GM12878 (cell line): ENCODE measurements around the gene LRRC7. TPM values are rescaled to one million over a fixed set of nuclear protein-coding genes. Genes with fewer than 3 reads are reported as not detected.

ENCODE experiments used
- ATAC-seq: fragments of 200-7000 bp; cut with Tn5 transposase; 3 replicates; pipeline ENCODE4 v1.9.1; 2020; ENCODE audit warnings: mild to moderate bottlenecking, moderate library complexity
- BruUV-seq: library from RNA; stranded (reverse); fragments of 400-500 nt; replicated peaks from 2 replicates; lab custom pipeline; 2021; lab: Mats Ljungman, UMichigan
- CTCF ChIA-PET: fragments of 300-600 bp; sonication (Branson Sonifier 250); formaldehyde crosslinking; extraction: SDS; loops from one replicate; lab custom pipeline; 2021; ENCODE audit warnings: inconsistent platforms; lab: Yijun Ruan, JAX
- POLR2A ChIA-PET: fragments of 350-600 bp; formaldehyde crosslinking; extraction: SDS; loops from one replicate; lab custom pipeline; 2021; ENCODE audit warnings: inconsistent platforms; lab: Charles Lee
- RAD21 ChIA-PET: fragments of 300-600 bp; sonication (Branson Sonifier 250); formaldehyde crosslinking; loops from one replicate; lab custom pipeline; 2023; ENCODE audit warnings: antibody characterized with exemption; ENCODE audit not compliant: unreplicated experiment; lab: Charles Lee
- SMC1A ChIA-PET: fragments of 300-600 bp; sonication (Branson Sonifier 250); formaldehyde crosslinking; loops from one replicate; lab custom pipeline; 2023; ENCODE audit not compliant: unreplicated experiment, uncharacterized antibody; lab: Charles Lee
- DNase-seq: peaks from one replicate; pipeline ENCODE4 v3.0.0-alpha.2; 2011; ENCODE audit warnings: low read depth, low spot score
- FAIRE-seq: peaks from 3 replicates; lab custom pipeline; 2011; peaks lifted over from hg19 to GRCh38; lab: Jason Lieb, UNC
- H2AFZ ChIP-seq: 2 replicates; pipeline ENCODE4 v1.6.0; 2011; ENCODE audit warnings: low read depth, low read length, control low read depth; ENCODE audit not compliant: control insufficient read depth
- H3K27ac ChIP-seq: 2 replicates; pipeline ENCODE4 v1.5.1; 2011; ENCODE audit warnings: control low read depth; ENCODE audit not compliant: control insufficient read depth, insufficient read depth
- H3K27me3 ChIP-seq, 2 experiments: replicated peaks in 1 of 2; 2 replicates each; pipeline versions ENCODE4 v1.6.0 to v1.6.1; 2011; ENCODE audit warnings: low read length in 1 of 2; ENCODE audit not compliant: control insufficient read depth in 2 of 2, insufficient read depth in 2 of 2
- H3K36me3 ChIP-seq, 2 experiments: 2 replicates each; pipeline ENCODE4 v1.5.1; 2011; ENCODE audit warnings: low read length in 1 of 2; ENCODE audit not compliant: control insufficient read depth in 2 of 2, insufficient read depth in 2 of 2
- H3K4me1 ChIP-seq: 2 replicates; pipeline ENCODE4 v1.6.1; 2011; ENCODE audit warnings: mild to moderate bottlenecking, low read length, moderate library complexity, mixed read lengths; ENCODE audit not compliant: control insufficient read depth, insufficient read depth
- H3K4me2 ChIP-seq: 2 replicates; pipeline ENCODE4 v1.6.0; 2011; ENCODE audit warnings: control low read depth; ENCODE audit not compliant: control insufficient read depth, insufficient read depth
- H3K4me3 ChIP-seq: fragments of 200-600 bp; sonication (generic); 2 replicates; pipeline ENCODE4 v1.5.1; 2016
- H3K79me2 ChIP-seq: 2 replicates; pipeline ENCODE4 v1.6.0; 2011; ENCODE audit warnings: low read length; ENCODE audit not compliant: control insufficient read depth, insufficient read depth
- H3K9ac ChIP-seq: 2 replicates; pipeline ENCODE4 v1.8.0; 2011; ENCODE audit warnings: low read length, control low read depth, mixed read lengths; ENCODE audit not compliant: control insufficient read depth, insufficient read depth
- H3K9me3 ChIP-seq: replicated peaks from 3 replicates; pipeline ENCODE4 v1.5.1; 2011; ENCODE audit warnings: mild to moderate bottlenecking, low read length; ENCODE audit not compliant: control insufficient read depth, insufficient read depth
- H4K20me1 ChIP-seq: 2 replicates; pipeline ENCODE4 v1.6.0; 2011; ENCODE audit not compliant: control insufficient read depth, insufficient read depth
- ASH2L ChIP-seq: fragments of 300-600, 200-600 bp; sonication (generic); IDR thresholded peaks from 2 replicates; pipeline ENCODE4 v1.6.1; 2017; ENCODE audit warnings: low read depth, mild to moderate bottlenecking, borderline replicate concordance
- E2F4 ChIP-seq: IDR thresholded peaks from 2 replicates; pipeline ENCODE4 v1.6.1; 2012; ENCODE audit warnings: low read depth, low read length, improper control_type of control experiment
- E2F8 ChIP-seq: fragments of 450-650 bp; IDR thresholded peaks from 2 replicates; pipeline ENCODE4 v1.6.1; 2018; ENCODE audit warnings: mild to moderate bottlenecking, low read depth, moderate library complexity; ENCODE audit not compliant: partially characterized antibody
- EED ChIP-seq: sonication (generic); IDR thresholded peaks from 2 replicates; pipeline ENCODE4 v1.6.1; 2016; ENCODE audit warnings: antibody characterized with exemption, low read depth
- EP300 ChIP-seq, 2 experiments: fragments of 150-350 bp in 1 of 2; IDR thresholded peaks; 2 replicates each; pipeline ENCODE4 v1.6.1; 2011 to 2012; ENCODE audit warnings: low read depth in 2 of 2, low read length in 2 of 2, borderline replicate concordance in 1 of 2, improper control_type of control experiment in 1 of 2, inconsistent platforms in 1 of 2; ENCODE audit not compliant: control insufficient read depth in 1 of 2
- JUNB ChIP-seq: IDR thresholded peaks from 2 replicates; pipeline ENCODE4 v1.6.1; 2016; ENCODE audit warnings: antibody characterized with exemption, mild to moderate bottlenecking
- LARP7 ChIP-seq: fragments of 450-650 bp; IDR thresholded peaks from 2 replicates; pipeline ENCODE4 v1.6.1; 2017; ENCODE audit warnings: mild to moderate bottlenecking
- MLLT1 ChIP-seq: fragments of 450-650 bp; IDR thresholded peaks from 2 replicates; pipeline ENCODE4 v1.6.1; 2016; ENCODE audit warnings: mild to moderate bottlenecking
- PAX5 ChIP-seq: IDR thresholded peaks from 2 replicates; pipeline ENCODE4 v1.6.1; 2011; ENCODE audit warnings: low read depth, low read length, borderline replicate concordance
- RFX5 ChIP-seq: IDR thresholded peaks from 2 replicates; pipeline ENCODE4 v1.6.1; 2011; ENCODE audit warnings: low read depth, low read length, improper control_type of control experiment
- WRNIP1 ChIP-seq: IDR thresholded peaks from 2 replicates; pipeline ENCODE4 v1.6.1; 2011; ENCODE audit warnings: low read depth, low read length, improper control_type of control experiment, borderline replicate concordance
- YBX1 ChIP-seq: fragments of 450-650 bp; IDR thresholded peaks from 2 replicates; pipeline ENCODE4 v1.6.1; 2016; ENCODE audit warnings: antibody characterized with exemption
- ZNF24 ChIP-seq: fragments of 450-650 bp; IDR thresholded peaks from 2 replicates; pipeline ENCODE4 v1.6.1; 2017; ENCODE audit warnings: antibody characterized with exemption, mild to moderate bottlenecking
- ZNF592 ChIP-seq: fragments of 450-650 bp; IDR thresholded peaks from 2 replicates; pipeline ENCODE4 v1.6.1; 2017; ENCODE audit warnings: mild to moderate bottlenecking, moderate library complexity
- WGBS: methylation state at CpG from one replicate; pipeline ENCODE4 v1.1.6; 2016; ENCODE audit warnings: low lambda C conversion rate; ENCODE audit not compliant: insufficient replicate concordance, insufficient coverage; ENCODE audit errors: missing lambda C conversion rate; 5-methylcytosine and 5-hydroxymethylcytosine counted together
- in situ Hi-C: fragments of 300-500 bp; cut with MboI; formaldehyde crosslinking; loops from 9 replicates; pipeline ENCODE4 v1.14.3; 2018; ENCODE audit warnings: mixed read lengths
- intact Hi-C: fragments of 100-400 bp; cut with micrococcal nuclease; formaldehyde crosslinking; loops from one replicate; pipeline ENCODE4 v1.14.2; 2022; ENCODE audit not compliant: unreplicated experiment
- polyA plus RNA-seq, 11 experiments: library from polyadenylated mRNA; depleted of rRNA in 4 of 11; unstranded in 6 of 11; stranded (reverse) in 5 of 11; fragments of >200 nt; fragmentation: Nextera tagmentation in 4 of 11; fragmentation: Illumina TruSeq in 1 of 11; extraction: Ambion mirVana in 4 of 11; extraction: Trizol in 1 of 11; gene quantifications; 1 replicate in 1 of 11; 2 replicates in 10 of 11; pipeline versions ENCODE4 v1.2.1 to v1.2.3, GENCODE V29; 2011 to 2016; ENCODE audit warnings: inconsistent platforms in 2 of 11, missing spikeins in 2 of 11, low read depth in 1 of 11
- total RNA-seq, 4 experiments: library from RNA; depleted of rRNA in 3 of 4; stranded (reverse); fragments of >200 nt in 3 of 4; fragmentation: Illumina TruSeq in 1 of 4; extraction: Trizol in 1 of 4; gene quantifications; 2 replicates each; pipeline versions ENCODE4 v1.2.1 to v1.2.3, GENCODE V29; 2013 to 2021

Gene LRRC7
- total and polyA plus RNA-seq, 10 of the 15 experiments (the other 5 are each of a cell fraction or from before 2014, with no cell fraction given), result 0.05 to 1.4 (median 0.24) TPM; not detected in 5

- no peak for TF ChIP-seq EP300 (IDR thresholded peaks at IDR 0.05; ENCODE audit: borderline replicate concordance in 1 of 2, control insufficient read depth in 1 of 2, low read depth in 2 of 2, low read length in 2 of 2)
- no peak for TF ChIP-seq E2F8
- TF ChIP-seq E2F4, result no peak
Measured at GRCh38 chr1:69976896-69977295, 409.2 kb downstream of the LRRC7 start (continued).

GRCh38 chr1:69982992-69983391 lies 415.3 kb downstream of the LRRC7 start:
- no peak for FAIRE-seq
- Histone ChIP-seq H4K20me1 (no peaks in the 10 kb centered on the region), H3K4me3 (no peak overlapping the region), H3K79me2 (no peaks in the 10 kb centered on the region), H3K9me3 (no peaks in the 10 kb centered on the region), H2AFZ (no peak overlapping the region), H3K27ac (no peak overlapping the region), H3K36me3 (no peaks in the 10 kb centered on the region), H3K4me1 (no peaks in the 10 kb centered on the region), H3K27me3 (no peaks in the 10 kb centered on the region), H3K4me2 (no peak overlapping the region), H3K9ac (no peak overlapping the region)
- no peak for DNase-seq
- ChIA-PET SMC1A (no interaction called here), RAD21 (no interaction called here), POLR2A (no interaction called here), CTCF (interaction anchor here (1.1 kb wide), 1 partner anchor 10 kb away, joined by 3 read pairs; no protein-coding TSS in a partner anchor)
- whole genome bisulfite sequencing, result 0% methylated on average over 1 of the region's 1 CpG
- no peak for ATAC-seq
- in situ Hi-C loops (no loop called here), intact Hi-C loops (no loop called here)
- no TSS peak for BruUV-seq
- TF ChIP-seq PAX5 (no peak), MLLT1 (no peak), ZNF592 (no peak), EED (no peak), YBX1 (no peak), ASH2L (no peak), ZNF24 (no peak), WRNIP1 (no peak), LARP7 (no peak), JUNB (no peak), RFX5 (no peak)
